Stimulated activated CD8-positive, alpha-beta memory T cell treated with anti-CD3 and anti-CD28 coated beads, Interleukin-7, amount 100 ng/mL, for 48 hours (primary cell): ENCODE data around the gene CCT8L2.
"Not testable (repeated sequence)": the region's sequence is repeated elsewhere in the genome, so short reads cannot be mapped to it uniquely, and the experiment has no call there.

ENCODE experiments used
- DNase-seq, 2 donors: peaks; one replicate each; pipeline ENCODE4 v3.0.0-alpha.2; 2020; ENCODE audit warnings: low read depth in 1 of 2; ENCODE audit errors: extremely low read depth in 1 of 2

The CCT8L2 gene

GRCh38 chr22:16592710-16593109 lies at the start of gene CCT8L2:
TSS of gene CCT8L2 (minus strand) at chr22:16592810. CDS start at chr22:16592550, 260 bp downstream.
- not testable (repeated sequence) for DNase-seq

- DNase-seq = not testable (repeated sequence)
Measured at GRCh38 chr22:16635442-16635841, 42.8 kb upstream of the CCT8L2 start.

- DNase-seq = not testable (repeated sequence)
Measured at GRCh38 chr22:16634092-16634491, 41.5 kb upstream of the CCT8L2 start.

GRCh38 chr22:16628476-16628875 lies 35.9 kb upstream of the CCT8L2 start:
- DNase-seq = not testable (repeated sequence)

GRCh38 chr22:16625018-16625417 lies 32.4 kb upstream of the CCT8L2 start:
- not testable (repeated sequence) for DNase-seq

GRCh38 chr22:16623595-16623994 lies 31.0 kb upstream of the CCT8L2 start:
- not testable (repeated sequence) for DNase-seq

- DNase-seq = not testable (repeated sequence)
Measured at GRCh38 chr22:16617516-16617915, 24.9 kb upstream of the CCT8L2 start.

- not testable (repeated sequence) for DNase-seq
Measured at GRCh38 chr22:16616390-16616938, 23.9 kb upstream of the CCT8L2 start.

GRCh38 chr22:16615606-16616245 lies 23.1 kb upstream of the CCT8L2 start:
- DNase-seq = not testable (repeated sequence)

GRCh38 chr22:16609548-16610261 lies 17.1 kb upstream of the CCT8L2 start:
- no peak for DNase-seq

- DNase-seq = no peak
Measured at GRCh38 chr22:16608931-16609330, 16.3 kb upstream of the CCT8L2 start.

- not testable (repeated sequence) for DNase-seq
Measured at GRCh38 chr22:16604257-16604998, 11.8 kb upstream of the CCT8L2 start.

- not testable (repeated sequence) for DNase-seq
Measured at GRCh38 chr22:16603770-16604242, 11.2 kb upstream of the CCT8L2 start.

- no peak for DNase-seq
Measured at GRCh38 chr22:16603448-16603768, 10.8 kb upstream of the CCT8L2 start.

GRCh38 chr22:16602728-16603447 lies 10.3 kb upstream of the CCT8L2 start:
- DNase-seq = not testable (repeated sequence)

- not testable (repeated sequence) for DNase-seq
Measured at GRCh38 chr22:16602224-16602727, 9.7 kb upstream of the CCT8L2 start.

GRCh38 chr22:16601437-16602223 lies 9.0 kb upstream of the CCT8L2 start:
- DNase-seq = no peak

GRCh38 chr22:16600644-16601436 lies 8.2 kb upstream of the CCT8L2 start:
- DNase-seq = peak in 1 of 2 donors; percentile 44

GRCh38 chr22:16599648-16600047 lies 7.0 kb upstream of the CCT8L2 start:
- DNase-seq = not testable (repeated sequence)
